KBM-7 (cell line): ENCODE measurements around the gene MS4A4E.
"Not testable (repeated sequence)": the region's sequence is repeated elsewhere in the genome, so short reads cannot be mapped to it uniquely, and the experiment has no call there.

ENCODE experiments used
- DNase-seq: peaks from one replicate; pipeline ENCODE4 v3.0.0-alpha.2; 2015
- in situ Hi-C: fragments of 300-500 bp; cut with MboI; formaldehyde crosslinking; loops from 2 replicates; pipeline ENCODE4 v1.14.3; 2020; ENCODE audit warnings: low sequenced_read_pairs, low pct_unique_long_range_greater_than_20kb, mixed read lengths

Gene MS4A4E

GRCh38 chr11:60184824-60185511 lies 58.0 kb downstream of the MS4A4E start:
- DNase-seq, result peak; percentile 30
- in situ Hi-C loops, result no loop called here

GRCh38 chr11:60183591-60184205 lies 59.2 kb downstream of the MS4A4E start:
- peak; percentile 14 for DNase-seq
- in situ Hi-C loops, result no loop called here

GRCh38 chr11:60182541-60183330 lies 60.2 kb downstream of the MS4A4E start, which contains the start of gene MS4A6A:
MS4A6A (minus strand) TSS chr11:60183083; CDS start chr11:60181727, 1,356 bp downstream.
- in situ Hi-C loops, result no loop called here
- DNase-seq, result no peak

- in situ Hi-C loops, result no loop called here
- no peak for DNase-seq
Measured at GRCh38 chr11:60175860-60176275, 67.1 kb downstream of the MS4A4E start.

- no peak for DNase-seq
- in situ Hi-C loops, result no loop called here
Measured at GRCh38 chr11:60172011-60172410, 70.9 kb downstream of the MS4A4E start.

GRCh38 chr11:60170566-60170965 lies 72.4 kb downstream of the MS4A4E start:
- in situ Hi-C loops, result no loop called here
- no peak for DNase-seq

GRCh38 chr11:60169264-60169915 lies 73.5 kb downstream of the MS4A4E start:
- in situ Hi-C loops, result no loop called here
- peak; percentile 70 for DNase-seq

- DNase-seq, result no peak
- in situ Hi-C loops, result no loop called here
Measured at GRCh38 chr11:60168306-60168705, 74.6 kb downstream of the MS4A4E start.

- no peak for DNase-seq
- in situ Hi-C loops, result no loop called here
Measured at GRCh38 chr11:60165951-60166350, 77.0 kb downstream of the MS4A4E start.

GRCh38 chr11:60165538-60165937 lies 77.4 kb downstream of the MS4A4E start:
- in situ Hi-C loops, result no loop called here
- no peak for DNase-seq

- no peak for DNase-seq
Measured at GRCh38 chr11:60164550-60165075, 78.3 kb downstream of the MS4A4E start.

GRCh38 chr11:60161766-60162165 lies 81.2 kb downstream of the MS4A4E start:
- in situ Hi-C loops, result no loop called here
- no peak for DNase-seq

More at GRCh38 chr11:60164550-60165075, 78.3 kb downstream of the MS4A4E start:
- in situ Hi-C loops, result no loop called here

GRCh38 chr11:60161107-60161506 lies 81.8 kb downstream of the MS4A4E start:
- DNase-seq, result no peak
- in situ Hi-C loops, result no loop called here

- DNase-seq, result no peak
Measured at GRCh38 chr11:60159868-60160267, 83.1 kb downstream of the MS4A4E start.

GRCh38 chr11:60159284-60159683 lies 83.7 kb downstream of the MS4A4E start:
- no peak for DNase-seq
- in situ Hi-C loops, result no loop called here

More at GRCh38 chr11:60159868-60160267, 83.1 kb downstream of the MS4A4E start:
- in situ Hi-C loops, result no loop called here

GRCh38 chr11:60158636-60159035 lies 84.3 kb downstream of the MS4A4E start:
- no peak for DNase-seq
- in situ Hi-C loops, result no loop called here

GRCh38 chr11:60155931-60156330 lies 87.0 kb downstream of the MS4A4E start:
- in situ Hi-C loops, result no loop called here
- DNase-seq, result no peak

GRCh38 chr11:60152727-60153126 lies 90.2 kb downstream of the MS4A4E start:
- in situ Hi-C loops, DNase-seq: not testable (repeated sequence)

GRCh38 chr11:60150279-60150678 lies 92.7 kb downstream of the MS4A4E start:
- DNase-seq, result no peak
- in situ Hi-C loops, result no loop called here
